ENCODE data around the gene PLA2G10.
"Not testable (repeated sequence)": the region's sequence is repeated elsewhere in the genome, so short reads cannot be mapped to it uniquely, and the experiment has no call there.

Gene PLA2G10

DNA sequence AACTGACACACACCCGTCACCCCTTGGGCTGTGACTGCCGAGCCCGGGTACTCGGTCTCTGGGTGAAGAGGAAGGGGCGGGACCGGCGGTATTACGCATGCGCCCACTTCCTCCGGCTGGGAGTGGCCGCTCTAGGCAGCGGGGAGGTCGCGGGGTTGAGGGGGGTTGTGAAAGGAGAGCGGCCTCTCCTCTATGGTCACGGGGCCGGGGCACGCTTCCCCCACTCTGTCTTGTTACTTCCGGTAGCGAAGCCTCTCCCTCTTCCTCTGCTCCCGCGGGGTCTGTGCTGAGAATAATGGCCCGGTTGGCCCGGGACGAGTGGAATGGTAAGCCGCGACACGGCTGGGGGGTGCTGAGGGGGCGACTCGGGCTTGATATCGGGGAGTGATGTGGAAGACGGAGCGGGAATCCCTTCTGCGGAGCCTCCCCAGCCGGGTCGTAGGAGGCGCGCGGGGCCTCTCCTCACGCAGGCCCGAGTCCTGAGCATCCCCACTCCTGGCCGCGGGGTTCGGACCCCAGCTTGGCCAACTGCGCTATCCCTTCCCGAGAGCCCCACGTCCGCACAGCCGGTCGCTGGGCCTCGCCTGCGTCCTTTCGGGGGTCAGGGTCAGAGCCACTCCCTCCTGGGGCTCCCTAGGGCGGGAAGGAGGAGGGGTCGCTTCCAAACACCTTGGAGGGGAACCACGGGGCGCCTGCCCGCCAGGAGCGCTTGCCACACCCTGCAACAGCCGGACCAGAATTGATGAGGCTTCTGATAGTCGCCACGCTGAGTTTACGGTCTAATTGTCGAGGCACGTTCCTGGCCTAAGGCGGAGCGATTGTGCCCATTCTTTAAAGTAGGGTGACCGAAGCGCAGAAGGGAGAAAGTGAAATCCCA is 61.2 kb downstream of the PLA2G10 start, which contains the start of gene BFAR:
TSS of gene BFAR (plus strand) at position 259 of the 877 bp plus-strand sequence. CDS start 11,396 bp downstream, outside the sequence.
- Histone ChIP-seq H3K4me3 (ENCODE audit: extremely low read depth, insufficient read depth, low read length, poor library complexity, severe bottlenecking) (peak within 1 kb of the TSS; percentile 97), H3K4me1 (ENCODE audit: control insufficient read depth, insufficient read depth, low read length, poor library complexity, severe bottlenecking) (peaks cover 18% of the 10 kb centered on the region), H3K27ac (ENCODE audit: low read depth, low read length, severe bottlenecking) (peak within 1 kb of the TSS; percentile 83), H3K9me3 (ENCODE audit: control insufficient read depth, low read length) (no peaks in the 10 kb centered on the region), H3K36me3 (ENCODE audit: control insufficient read depth, insufficient read depth, low read length) (peaks cover 21% of the 10 kb centered on the region)
- 0% methylated on average over 47 to 52 of the region's 69 CpGs for WGBS, 2 experiments (ENCODE audit: insufficient coverage in 2 of 2)

DNA sequence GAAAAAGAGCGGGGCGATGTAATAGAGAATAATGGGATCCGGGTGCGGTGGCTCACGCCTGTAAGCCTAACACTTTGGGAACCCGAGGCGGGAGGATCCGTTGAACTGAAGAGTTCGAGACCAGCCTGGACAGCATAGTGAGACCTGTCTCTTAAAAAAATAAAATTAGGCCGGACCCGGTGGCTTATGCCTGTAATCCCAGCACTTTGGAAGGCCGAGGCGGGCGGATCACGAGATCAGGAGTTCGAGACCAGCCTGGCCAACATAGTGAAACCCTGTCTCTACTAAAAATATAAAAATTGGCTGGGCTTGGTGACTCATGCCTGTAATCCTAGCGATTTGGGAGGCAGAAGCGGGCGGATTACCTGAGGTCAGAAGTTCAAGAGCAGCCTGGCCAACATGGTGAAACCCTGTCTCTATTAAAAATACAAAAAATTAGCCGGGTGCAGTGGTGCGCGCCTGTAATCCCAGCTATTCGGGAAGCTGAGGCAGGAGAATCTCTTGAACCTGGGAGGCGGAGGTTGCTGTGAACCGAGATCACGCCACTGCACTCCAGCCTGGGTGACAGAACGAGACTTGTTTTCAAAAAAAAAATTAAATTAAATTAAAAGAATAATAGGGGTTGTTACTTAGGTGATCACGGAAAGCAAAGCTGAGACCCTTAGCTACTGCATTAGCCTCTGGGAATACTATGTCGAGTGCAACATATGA is 63.3 kb downstream of the PLA2G10 start:
- Histone ChIP-seq H3K4me1 (ENCODE audit: control insufficient read depth, insufficient read depth, low read length, poor library complexity, severe bottlenecking) (peaks cover 18% of the 10 kb centered on the region), H3K36me3 (ENCODE audit: control insufficient read depth, insufficient read depth, low read length) (peaks cover 34% of the 10 kb centered on the region), H3K27ac (ENCODE audit: low read depth, low read length, severe bottlenecking) (peak overlapping the region; percentile 93), H3K4me3 (ENCODE audit: extremely low read depth, insufficient read depth, low read length, poor library complexity, severe bottlenecking) (peak overlapping the region; percentile 78)
- not testable (repeated sequence) for H3K9me3 ChIP-seq (ENCODE audit: control insufficient read depth, low read length)
- 91 to 94% methylated on average over 22 to 23 of the region's 29 CpGs for WGBS, 2 experiments (ENCODE audit: insufficient coverage in 2 of 2)

DNA sequence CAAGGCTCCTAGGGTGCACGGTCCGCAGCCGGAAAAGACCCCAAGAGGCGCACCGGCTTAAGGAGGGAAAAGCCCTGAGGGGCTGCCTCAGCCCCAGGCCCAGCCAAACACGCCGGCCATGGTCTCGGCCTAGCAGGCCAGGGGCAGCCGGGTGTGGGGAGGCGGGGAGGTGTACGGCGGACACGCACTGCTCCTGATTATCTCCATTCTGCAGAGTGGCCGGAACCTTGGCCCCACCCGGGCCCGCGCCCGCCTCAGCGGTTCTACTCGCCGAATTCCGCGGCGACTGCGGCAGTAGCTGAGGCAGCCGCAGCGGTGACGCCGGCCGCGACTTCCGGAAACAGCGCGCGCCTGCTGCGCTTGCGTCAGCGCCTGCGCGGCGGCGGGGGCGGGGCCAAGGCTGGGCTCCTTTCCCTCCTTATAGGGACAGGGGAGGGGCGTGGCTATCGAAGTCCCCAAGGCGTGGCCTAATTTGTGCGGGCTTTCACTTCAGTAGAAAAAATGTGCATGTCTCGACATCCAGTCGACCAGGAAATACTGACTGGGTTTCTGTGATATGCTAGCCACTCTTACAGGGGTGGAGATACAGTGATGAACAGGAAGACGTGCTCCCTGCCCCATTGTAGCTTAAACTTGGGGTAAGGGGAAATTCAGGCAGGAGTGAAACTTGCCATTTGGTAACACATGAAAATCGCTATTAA is 64.0 kb downstream of the PLA2G10 start, which contains the start of gene PARN:
TSS of gene PARN (minus strand) at position 342 of the 701 bp plus-strand sequence. CDS start at position 207, 135 bp downstream.
- 2 to 4% methylated on average over 24 to 51 of the region's 51 CpGs for WGBS, 2 experiments (ENCODE audit: insufficient coverage in 2 of 2)
- Histone ChIP-seq H3K4me3 (ENCODE audit: extremely low read depth, insufficient read depth, low read length, poor library complexity, severe bottlenecking) (peak within 1 kb of the TSS; percentile 78), H3K36me3 (ENCODE audit: control insufficient read depth, insufficient read depth, low read length) (peaks cover 38% of the 10 kb centered on the region), H3K4me1 (ENCODE audit: control insufficient read depth, insufficient read depth, low read length, poor library complexity, severe bottlenecking) (peaks cover 13% of the 10 kb centered on the region), H3K27ac (ENCODE audit: low read depth, low read length, severe bottlenecking) (peak within 1 kb of the TSS; percentile 93), H3K9me3 (ENCODE audit: control insufficient read depth, low read length) (no peaks in the 10 kb centered on the region)

DNA sequence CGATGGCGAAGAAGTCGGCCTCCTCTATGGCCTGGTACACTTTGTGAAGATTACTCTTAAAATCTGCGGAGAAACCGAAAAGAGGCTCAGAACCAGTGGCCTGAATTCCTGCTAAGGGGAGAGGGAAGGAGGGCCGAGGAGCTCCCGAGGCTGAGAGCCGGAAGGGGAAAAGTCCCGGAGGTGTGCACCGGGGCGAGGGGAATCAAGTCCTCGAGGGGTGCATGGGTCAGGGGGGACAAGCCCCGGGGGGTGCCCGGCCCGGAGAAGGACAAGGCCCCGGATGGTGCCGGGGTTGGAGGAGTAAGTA is 64.5 kb downstream of the PLA2G10 start:
- Histone ChIP-seq H3K27ac (ENCODE audit: low read depth, low read length, severe bottlenecking) (peak overlapping the region; percentile 93), H3K4me3 (ENCODE audit: extremely low read depth, insufficient read depth, low read length, poor library complexity, severe bottlenecking) (peak overlapping the region; percentile 78), H3K4me1 (ENCODE audit: control insufficient read depth, insufficient read depth, low read length, poor library complexity, severe bottlenecking) (peaks cover 8% of the 10 kb centered on the region), H3K9me3 (ENCODE audit: control insufficient read depth, low read length) (no peaks in the 10 kb centered on the region), H3K36me3 (ENCODE audit: control insufficient read depth, insufficient read depth, low read length) (peaks cover 38% of the 10 kb centered on the region)
- WGBS, 2 experiments (ENCODE audit: insufficient coverage in 2 of 2), result 2 to 5% methylated on average over 12 to 15 of the region's 17 CpGs

DNA sequence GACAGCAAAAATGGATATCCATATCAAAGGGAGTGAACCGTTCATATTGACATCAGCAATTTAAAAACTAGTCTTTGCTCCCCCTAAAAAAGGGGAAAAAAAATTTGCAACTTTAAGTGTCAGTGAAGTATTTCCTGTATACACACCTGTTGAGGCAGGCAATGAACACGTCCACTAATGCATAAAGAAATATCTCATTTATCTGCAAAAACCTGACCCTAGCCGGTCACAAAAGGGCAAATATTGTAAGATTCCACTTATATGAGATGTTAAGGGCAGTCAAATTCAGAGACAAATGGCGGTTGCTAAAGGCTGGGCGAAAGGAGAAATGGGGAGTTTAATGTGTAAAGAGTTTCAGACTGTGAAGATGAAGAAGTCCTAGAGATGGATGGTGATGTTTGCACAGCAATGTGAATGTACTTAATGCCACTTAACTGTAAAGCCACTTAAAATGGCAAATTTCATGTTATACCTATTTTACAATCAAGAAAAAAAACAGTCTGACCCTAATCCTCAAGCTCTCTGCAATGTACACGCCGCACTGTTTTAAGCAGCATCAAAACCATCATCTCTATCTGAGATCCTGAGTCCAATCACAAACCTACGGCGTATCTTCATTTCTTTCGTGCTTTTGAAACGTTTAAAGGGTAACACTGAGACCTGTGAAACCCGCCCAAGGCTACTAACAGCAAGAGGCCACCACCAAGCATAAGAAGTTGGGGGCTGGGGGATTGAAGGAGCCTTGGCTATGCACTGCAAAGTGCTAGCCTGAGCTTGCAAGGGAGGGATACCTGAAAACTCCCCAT is 65.1 kb downstream of the PLA2G10 start:
- Histone ChIP-seq H3K9me3 (ENCODE audit: control insufficient read depth, low read length) (no peaks in the 10 kb centered on the region), H3K36me3 (ENCODE audit: control insufficient read depth, insufficient read depth, low read length) (peaks cover 38% of the 10 kb centered on the region), H3K4me3 (ENCODE audit: extremely low read depth, insufficient read depth, low read length, poor library complexity, severe bottlenecking) (peak overlapping the region; percentile 78), H3K4me1 (ENCODE audit: control insufficient read depth, insufficient read depth, low read length, poor library complexity, severe bottlenecking) (peaks cover 3% of the 10 kb centered on the region), H3K27ac (ENCODE audit: low read depth, low read length, severe bottlenecking) (peak overlapping the region; percentile 93)
- 70 to 88% methylated on average over 5 to 6 of the region's 12 CpGs for WGBS, 2 experiments (ENCODE audit: insufficient coverage in 2 of 2)

DNA sequence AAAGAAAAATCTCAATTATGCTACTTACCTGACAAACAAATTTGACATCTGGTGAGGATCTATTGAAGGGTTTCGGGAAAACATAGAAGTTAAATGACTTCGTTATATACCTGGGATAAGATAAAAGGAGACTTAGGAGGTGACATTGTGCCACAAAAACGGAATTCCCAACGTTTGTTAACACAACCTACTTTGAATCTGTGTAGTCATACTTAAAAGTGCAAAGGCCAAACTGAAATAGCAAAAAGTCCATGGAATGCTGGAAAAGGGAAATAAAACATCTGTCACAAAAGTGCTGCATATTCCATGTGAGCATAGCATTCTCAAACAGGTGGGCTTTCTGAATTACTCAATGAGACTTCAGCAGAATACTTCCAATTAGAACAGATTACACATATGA is 67.0 kb downstream of the PLA2G10 start:
- no peak overlapping the region for H3K27ac ChIP-seq (ENCODE audit: low read depth, low read length, severe bottlenecking)
- H3K9me3 ChIP-seq (ENCODE audit: control insufficient read depth, low read length), result no peaks in the 10 kb centered on the region
- WGBS, 2 experiments (ENCODE audit: insufficient coverage in 2 of 2), result 95 to 96% methylated on average over 3 to 4 of the region's 4 CpGs
- peaks cover 3% of the 10 kb centered on the region for H3K4me1 ChIP-seq (ENCODE audit: control insufficient read depth, insufficient read depth, low read length, poor library complexity, severe bottlenecking)
- no peak overlapping the region for H3K4me3 ChIP-seq (ENCODE audit: extremely low read depth, insufficient read depth, low read length, poor library complexity, severe bottlenecking)
- peaks cover 55% of the 10 kb centered on the region for H3K36me3 ChIP-seq (ENCODE audit: control insufficient read depth, insufficient read depth, low read length)

All from mesodermal cell (in vitro differentiated cells).